Measurements from ENCODE around the gene GUCA2B. TPM values are rescaled to one million over a fixed set of nuclear protein-coding genes. Genes with fewer than 3 reads are reported as not detected.
A peak's percentile ranks its signal among the peaks of the same experiment; 100 is the strongest.

GUCA2B gene
- total and polyA plus RNA-seq, 5 donors from 2014 or later, result not detected

DNA sequence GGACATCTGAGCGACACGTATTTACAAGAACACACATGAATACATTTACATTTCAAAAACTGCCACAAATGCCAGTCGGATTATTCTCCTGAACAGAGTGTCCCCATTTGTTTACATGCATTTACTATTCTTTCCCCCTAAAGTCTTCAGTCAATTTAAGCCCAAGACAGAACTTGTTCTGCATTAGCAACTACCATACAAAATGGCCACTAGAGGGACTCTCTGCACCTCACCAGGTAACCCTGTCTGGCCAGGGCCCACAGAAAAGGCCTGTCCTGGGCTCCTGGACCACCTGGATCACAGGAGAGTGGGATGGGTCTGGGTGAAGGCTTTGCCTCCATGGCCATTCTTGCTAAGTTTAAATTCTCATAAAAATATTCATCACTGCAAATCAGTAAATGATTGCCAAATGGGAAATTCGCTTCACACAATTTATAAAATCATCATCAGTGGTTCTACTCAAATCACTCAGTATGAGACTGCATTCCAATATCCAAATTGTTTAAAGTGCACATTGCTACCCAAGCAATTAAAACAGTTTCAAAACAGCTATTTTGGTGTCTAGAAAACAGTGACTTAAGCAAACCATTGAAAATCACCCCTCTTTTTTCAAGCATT, 23.8 kb downstream of the GUCA2B start:
- Histone ChIP-seq H3K9me3 (ENCODE audit: control insufficient read depth in 2 of 2, low read length in 2 of 2) (no peaks in the 10 kb centered on the region), H3K4me1 (ENCODE audit: control insufficient read depth, insufficient read depth, low read length, poor library complexity, severe bottlenecking) (no peaks in the 10 kb centered on the region), H3K27ac (ENCODE audit: insufficient read depth, low read length, poor library complexity, severe bottlenecking) (no peak overlapping the region), H3K4me3 (ENCODE audit: low read depth, low read length) (no peak overlapping the region), H3K36me3 (ENCODE audit: control insufficient read depth, insufficient read depth, low read length) (peaks cover 19% of the 10 kb centered on the region), H3K27me3 (ENCODE audit: control insufficient read depth, insufficient read depth, low read length) (no peaks in the 10 kb centered on the region)
- Mint-ChIP-seq H3K27ac (no peak overlapping the region), H3K4me1 (peaks cover 0 to 8% (median under 1%) of the 10 kb centered on the region in 4 donors), H3K36me3 (peaks cover 12% of the 10 kb centered on the region), H3K9me3 (no peaks in the 10 kb centered on the region), H3K4me3 (no peak overlapping the region), H3K27me3 (no peaks in the 10 kb centered on the region)
- DNase-seq, result peak in 2 of 3 donors; percentile 16 to 63
- peak in 1 of 2 donors; percentile 43 for ATAC-seq (ENCODE audit: low read depth in 2 of 2)

DNA sequence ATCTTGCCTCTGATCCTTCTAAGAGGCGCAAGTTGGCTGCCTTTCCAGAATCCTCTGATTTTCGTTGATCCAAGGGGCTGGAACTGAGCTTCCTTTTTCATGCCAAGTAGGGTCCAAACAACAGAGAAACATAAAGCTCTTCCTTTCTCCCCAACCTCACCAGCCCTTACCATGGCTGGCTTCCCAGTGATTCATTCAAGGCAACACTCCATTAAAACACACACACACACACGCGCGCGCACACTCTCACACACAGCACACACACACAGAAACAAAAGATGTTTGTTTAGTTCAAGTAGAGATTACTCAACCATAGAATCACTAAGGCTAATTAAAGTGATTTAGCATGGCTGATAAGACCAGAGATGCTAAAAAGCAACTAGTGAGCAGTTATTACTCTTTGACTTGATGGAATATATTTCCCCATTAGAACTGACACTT, 24.4 kb downstream of the GUCA2B start:
- ATAC-seq (ENCODE audit: low read depth in 2 of 2) (no peak), DNase-seq (no peak)
- H3K4me1 ChIP-seq (ENCODE audit: control insufficient read depth, insufficient read depth, low read length, poor library complexity, severe bottlenecking), result no peaks in the 10 kb centered on the region
- no peak overlapping the region for H3K27ac ChIP-seq (ENCODE audit: insufficient read depth, low read length, poor library complexity, severe bottlenecking)
- Mint-ChIP-seq H3K4me1 (peaks cover 0 to 8% (median 0%) of the 10 kb centered on the region in 4 donors), H3K36me3 (peaks cover 12% of the 10 kb centered on the region), H3K9me3 (no peaks in the 10 kb centered on the region), H3K27me3 (no peaks in the 10 kb centered on the region), H3K27ac (peak overlapping the region in 1 of 3 donors; percentile 85), H3K4me3 (peak overlapping the region in 1 of 4 donors; percentile 25)
- H3K36me3 ChIP-seq (ENCODE audit: control insufficient read depth, insufficient read depth, low read length), result peaks cover 23% of the 10 kb centered on the region
- H3K27me3 ChIP-seq (ENCODE audit: control insufficient read depth, insufficient read depth, low read length), result no peaks in the 10 kb centered on the region
- H3K9me3 ChIP-seq (ENCODE audit: control insufficient read depth in 2 of 2, low read length in 2 of 2), result no peaks in the 10 kb centered on the region
- H3K4me3 ChIP-seq (ENCODE audit: low read depth, low read length), result no peak overlapping the region

DNA sequence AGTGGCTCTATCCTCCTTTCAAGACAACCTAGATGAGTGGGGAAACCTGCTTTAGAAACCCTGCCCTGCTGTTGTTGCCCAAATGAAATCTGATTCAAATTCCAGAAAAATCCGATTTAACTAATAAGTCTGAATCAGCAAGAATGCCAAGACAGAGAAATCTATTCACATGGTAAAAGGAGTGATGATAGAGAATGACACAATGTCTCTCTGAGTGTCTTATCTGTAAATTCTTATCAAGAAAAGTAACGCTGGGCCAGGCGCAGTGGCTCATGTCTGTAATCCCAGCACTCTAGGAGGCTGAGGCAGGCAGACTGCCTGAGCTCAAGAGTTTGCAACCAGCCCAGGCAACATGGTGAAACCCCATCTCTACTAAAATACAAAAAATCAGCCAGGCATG, 25.0 kb downstream of the GUCA2B start:
- peaks cover 25% of the 10 kb centered on the region for H3K36me3 ChIP-seq (ENCODE audit: control insufficient read depth, insufficient read depth, low read length)
- no peak overlapping the region for H3K4me3 Mint-ChIP-seq
- peaks cover 12% of the 10 kb centered on the region for H3K36me3 Mint-ChIP-seq

DNA sequence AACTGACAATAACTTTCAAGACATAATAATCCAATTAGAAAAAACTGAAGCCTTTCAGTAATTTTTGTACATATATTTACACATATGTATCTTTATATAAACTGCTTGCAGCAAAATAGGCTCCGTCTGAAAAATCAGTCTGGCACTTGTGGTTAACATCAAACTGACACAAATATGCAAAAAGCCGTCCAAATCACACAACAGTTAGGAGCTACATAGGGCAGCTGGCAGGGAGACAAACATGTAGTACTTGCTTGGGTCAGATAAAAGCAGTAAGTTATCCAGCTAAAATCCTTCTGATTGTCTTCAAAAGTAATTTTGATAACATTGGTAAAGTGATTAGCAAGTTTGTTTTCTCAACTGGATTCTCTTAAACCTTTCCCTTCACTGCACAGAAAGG, 26.1 kb downstream of the GUCA2B start:
- H3K27me3 ChIP-seq (ENCODE audit: control insufficient read depth, insufficient read depth, low read length), result no peaks in the 10 kb centered on the region
- ATAC-seq (ENCODE audit: low read depth in 2 of 2), result no peak
- H3K27ac ChIP-seq (ENCODE audit: insufficient read depth, low read length, poor library complexity, severe bottlenecking), result no peak overlapping the region
- no peak overlapping the region for H3K4me3 ChIP-seq (ENCODE audit: low read depth, low read length)
- Mint-ChIP-seq H3K27ac (no peak overlapping the region), H3K9me3 (no peaks in the 10 kb centered on the region), H3K27me3 (no peaks in the 10 kb centered on the region), H3K4me3 (no peak overlapping the region), H3K36me3 (peaks cover 12% of the 10 kb centered on the region), H3K4me1 (peaks cover 0 to 8% (median 0%) of the 10 kb centered on the region in 4 donors)
- no peaks in the 10 kb centered on the region for H3K9me3 ChIP-seq (ENCODE audit: control insufficient read depth in 2 of 2, low read length in 2 of 2)
- H3K36me3 ChIP-seq (ENCODE audit: control insufficient read depth, insufficient read depth, low read length), result peaks cover 31% of the 10 kb centered on the region
- DNase-seq, result no peak
- H3K4me1 ChIP-seq (ENCODE audit: control insufficient read depth, insufficient read depth, low read length, poor library complexity, severe bottlenecking), result no peaks in the 10 kb centered on the region

More for the DNA sequence above, 25.0 kb downstream of the GUCA2B start:
- Mint-ChIP-seq H3K27ac (peak overlapping the region in 1 of 3 donors; percentile 5), H3K9me3 (no peaks in the 10 kb centered on the region), H3K4me1 (peaks cover 0 to 8% (median 0%) of the 10 kb centered on the region in 4 donors), H3K27me3 (no peaks in the 10 kb centered on the region)
- Histone ChIP-seq H3K4me3 (ENCODE audit: low read depth, low read length) (no peak overlapping the region), H3K27ac (ENCODE audit: insufficient read depth, low read length, poor library complexity, severe bottlenecking) (no peak overlapping the region), H3K27me3 (ENCODE audit: control insufficient read depth, insufficient read depth, low read length) (no peaks in the 10 kb centered on the region), H3K9me3 (ENCODE audit: control insufficient read depth in 2 of 2, low read length in 2 of 2) (no peaks in the 10 kb centered on the region), H3K4me1 (ENCODE audit: control insufficient read depth, insufficient read depth, low read length, poor library complexity, severe bottlenecking) (no peaks in the 10 kb centered on the region)
- ATAC-seq (ENCODE audit: low read depth in 2 of 2), result no peak
- no peak for DNase-seq

DNA sequence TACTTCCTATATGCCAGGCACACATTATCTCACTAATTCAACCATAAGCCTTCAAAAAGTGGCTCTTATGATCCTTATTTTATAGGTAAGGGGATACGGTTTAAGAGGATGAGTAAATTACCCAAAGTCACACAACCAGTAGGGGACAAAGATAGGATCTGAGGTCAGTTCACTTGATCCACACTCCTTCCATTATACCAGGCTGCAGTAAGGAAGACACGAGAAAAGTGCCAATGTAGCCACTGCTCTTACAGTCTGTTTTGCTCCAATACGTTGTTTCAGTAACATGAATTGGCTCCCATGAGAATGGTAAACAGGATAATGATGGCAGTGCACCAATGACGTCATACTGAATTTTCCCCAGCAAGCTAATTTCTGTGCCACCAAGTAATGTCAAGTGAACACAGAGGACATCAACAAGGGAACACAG, 26.7 kb downstream of the GUCA2B start:
- Mint-ChIP-seq H3K27me3 (no peaks in the 10 kb centered on the region), H3K36me3 (peaks cover 17% of the 10 kb centered on the region), H3K27ac (peak overlapping the region in 1 of 3 donors; percentile 80), H3K4me1 (peaks cover 0 to 8% (median 2%) of the 10 kb centered on the region in 4 donors), H3K9me3 (no peaks in the 10 kb centered on the region), H3K4me3 (no peak overlapping the region)
- ATAC-seq (ENCODE audit: low read depth in 2 of 2) (no peak), DNase-seq (no peak)
- Histone ChIP-seq H3K4me3 (ENCODE audit: low read depth, low read length) (no peak overlapping the region), H3K27me3 (ENCODE audit: control insufficient read depth, insufficient read depth, low read length) (no peaks in the 10 kb centered on the region), H3K36me3 (ENCODE audit: control insufficient read depth, insufficient read depth, low read length) (peaks cover 37% of the 10 kb centered on the region), H3K27ac (ENCODE audit: insufficient read depth, low read length, poor library complexity, severe bottlenecking) (no peak overlapping the region), H3K9me3 (ENCODE audit: control insufficient read depth in 2 of 2, low read length in 2 of 2) (no peaks in the 10 kb centered on the region), H3K4me1 (ENCODE audit: control insufficient read depth, insufficient read depth, low read length, poor library complexity, severe bottlenecking) (no peaks in the 10 kb centered on the region)

DNA sequence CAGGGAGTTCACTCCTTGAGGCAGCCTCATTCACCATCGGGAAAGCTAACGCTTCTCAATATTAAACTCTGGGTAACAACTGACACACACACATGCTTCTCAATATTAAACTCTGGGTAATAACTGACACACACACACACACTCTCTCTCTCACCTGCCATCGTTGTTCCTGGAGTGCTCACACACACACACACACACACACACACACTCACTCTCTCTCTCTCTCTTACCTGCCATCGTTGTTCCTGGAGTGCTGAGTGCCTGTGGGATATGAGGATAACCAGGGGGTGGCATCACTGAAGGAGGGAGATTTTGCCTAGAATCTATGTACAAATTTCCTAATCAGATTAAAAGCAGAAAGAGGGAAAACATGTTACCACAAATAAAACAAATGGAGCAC, 28.5 kb downstream of the GUCA2B start:
- Mint-ChIP-seq H3K4me1 (peaks cover 0 to 10% (median 2%) of the 10 kb centered on the region in 4 donors), H3K27me3 (no peaks in the 10 kb centered on the region), H3K9me3 (no peaks in the 10 kb centered on the region), H3K36me3 (peaks cover 29% of the 10 kb centered on the region), H3K4me3 (no peak overlapping the region), H3K27ac (peak overlapping the region in 1 of 3 donors; percentile 80)
- no peaks in the 10 kb centered on the region for H3K27me3 ChIP-seq (ENCODE audit: control insufficient read depth, insufficient read depth, low read length)
- peaks cover 47% of the 10 kb centered on the region for H3K36me3 ChIP-seq (ENCODE audit: control insufficient read depth, insufficient read depth, low read length)
- no peak overlapping the region for H3K27ac ChIP-seq (ENCODE audit: insufficient read depth, low read length, poor library complexity, severe bottlenecking)
- DNase-seq, result no peak
- ATAC-seq (ENCODE audit: low read depth in 2 of 2), result no peak
- H3K9me3 ChIP-seq (ENCODE audit: control insufficient read depth in 2 of 2, low read length in 2 of 2), result no peaks in the 10 kb centered on the region
- no peaks in the 10 kb centered on the region for H3K4me1 ChIP-seq (ENCODE audit: control insufficient read depth, insufficient read depth, low read length, poor library complexity, severe bottlenecking)
- no peak overlapping the region for H3K4me3 ChIP-seq (ENCODE audit: low read depth, low read length)

DNA sequence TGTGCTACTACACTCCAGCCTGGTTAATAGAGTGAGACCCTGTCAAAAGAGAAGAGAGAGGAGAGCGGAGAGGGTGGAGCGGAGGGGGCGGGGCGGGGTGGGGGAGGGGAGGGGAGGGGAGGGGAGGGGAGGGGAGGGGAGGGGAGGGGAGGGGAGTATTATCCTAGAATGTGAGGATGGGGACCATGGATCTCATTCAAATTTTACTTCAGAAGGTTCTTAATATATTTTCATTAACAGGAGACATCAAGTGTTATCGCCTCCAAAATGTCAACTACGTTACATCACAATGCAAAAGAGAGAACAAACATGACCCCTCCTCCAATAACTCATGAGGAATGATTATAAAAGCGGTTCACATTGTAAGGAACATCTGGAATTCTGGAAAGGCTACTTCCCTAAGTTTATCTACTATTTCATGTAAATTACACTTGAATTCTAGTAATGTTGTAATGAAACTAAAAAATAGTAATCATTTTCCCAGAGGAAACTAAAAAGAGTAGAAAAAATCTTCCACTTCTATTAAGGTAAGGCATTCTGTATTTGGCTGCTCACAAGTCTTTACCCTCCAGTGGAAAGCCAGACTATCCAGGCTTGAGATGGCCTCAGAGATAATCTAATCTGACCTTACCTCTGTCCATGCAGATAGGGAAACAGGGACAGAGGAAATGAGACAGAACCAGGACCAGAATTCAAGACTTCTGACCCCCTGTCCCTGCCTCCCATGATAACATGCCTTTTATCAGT, 30.2 kb downstream of the GUCA2B start:
- ATAC-seq (ENCODE audit: low read depth in 2 of 2), result no peak
- H3K4me1 ChIP-seq (ENCODE audit: control insufficient read depth, insufficient read depth, low read length, poor library complexity, severe bottlenecking), result no peaks in the 10 kb centered on the region
- no peaks in the 10 kb centered on the region for H3K9me3 ChIP-seq (ENCODE audit: control insufficient read depth in 2 of 2, low read length in 2 of 2)
- no peak for DNase-seq
- H3K4me3 Mint-ChIP-seq, result no peak overlapping the region
- peak overlapping the region in 2 of 3 donors; percentile 9 to 57 for H3K27ac Mint-ChIP-seq
- H3K36me3 Mint-ChIP-seq, result peaks cover 39% of the 10 kb centered on the region
- no peaks in the 10 kb centered on the region for H3K27me3 ChIP-seq (ENCODE audit: control insufficient read depth, insufficient read depth, low read length)
- H3K9me3 Mint-ChIP-seq, result no peaks in the 10 kb centered on the region
- H3K4me1 Mint-ChIP-seq, result peaks cover 0 to 15% (median 2%) of the 10 kb centered on the region in 4 donors
- H3K27ac ChIP-seq (ENCODE audit: insufficient read depth, low read length, poor library complexity, severe bottlenecking), result no peak overlapping the region
- H3K4me3 ChIP-seq (ENCODE audit: low read depth, low read length), result no peak overlapping the region
- no peaks in the 10 kb centered on the region for H3K27me3 Mint-ChIP-seq
- H3K36me3 ChIP-seq (ENCODE audit: control insufficient read depth, insufficient read depth, low read length), result peaks cover 60% of the 10 kb centered on the region

Measured in CD4-positive, CD25-positive, alpha-beta regulatory T cell (primary cell).